GM10248 (cell line): ENCODE data around the gene ASB2.

Experiments
- CTCF ChIA-PET: fragments of 300-600 bp; sonication (Branson Sonifier 250); formaldehyde crosslinking; extraction: SDS; loops from one replicate; lab custom pipeline; 2021; ENCODE audit warnings: antibody characterized with exemption; lab: Yijun Ruan, JAX
- POLR2A ChIA-PET: fragments of 350-650 bp; sonication (Branson Sonifier 250); formaldehyde crosslinking; extraction: SDS; loops from one replicate; lab custom pipeline; 2020; ENCODE audit warnings: antibody characterized with exemption; lab: Yijun Ruan, JAX
- DNase-seq: peaks from one replicate; pipeline ENCODE4 v3.0.0; 2012; ENCODE audit errors: extremely low spot score
- TF ChIP-seq, protein P1 (sequence below): IDR thresholded peaks from 2 replicates; pipeline ENCODE4 v1.5.1; 2012; ENCODE audit warnings: mild to moderate bottlenecking, low read depth; ENCODE audit errors: extremely low read depth, missing control alignments, control extremely low read depth

The ASB2 gene

GRCh38 chr14:93957333-93957710, 19.0 kb downstream of the ASB2 start:
- POLR2A ChIA-PET = interaction anchor here (0.5 to 1.6 kb wide), 4 partner anchors 18 to 1182 kb away, joined by 3 to 6 read pairs (median 4); no protein-coding TSS in a partner anchor

GRCh38 chr14:93956514-93957332, 19.6 kb downstream of the ASB2 start:
- TF ChIP-seq, protein P1, sequence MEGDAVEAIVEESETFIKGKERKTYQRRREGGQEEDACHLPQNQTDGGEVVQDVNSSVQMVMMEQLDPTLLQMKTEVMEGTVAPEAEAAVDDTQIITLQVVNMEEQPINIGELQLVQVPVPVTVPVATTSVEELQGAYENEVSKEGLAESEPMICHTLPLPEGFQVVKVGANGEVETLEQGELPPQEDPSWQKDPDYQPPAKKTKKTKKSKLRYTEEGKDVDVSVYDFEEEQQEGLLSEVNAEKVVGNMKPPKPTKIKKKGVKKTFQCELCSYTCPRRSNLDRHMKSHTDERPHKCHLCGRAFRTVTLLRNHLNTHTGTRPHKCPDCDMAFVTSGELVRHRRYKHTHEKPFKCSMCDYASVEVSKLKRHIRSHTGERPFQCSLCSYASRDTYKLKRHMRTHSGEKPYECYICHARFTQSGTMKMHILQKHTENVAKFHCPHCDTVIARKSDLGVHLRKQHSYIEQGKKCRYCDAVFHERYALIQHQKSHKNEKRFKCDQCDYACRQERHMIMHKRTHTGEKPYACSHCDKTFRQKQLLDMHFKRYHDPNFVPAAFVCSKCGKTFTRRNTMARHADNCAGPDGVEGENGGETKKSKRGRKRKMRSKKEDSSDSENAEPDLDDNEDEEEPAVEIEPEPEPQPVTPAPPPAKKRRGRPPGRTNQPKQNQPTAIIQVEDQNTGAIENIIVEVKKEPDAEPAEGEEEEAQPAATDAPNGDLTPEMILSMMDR = no peak
- ChIA-PET POLR2A (interaction anchor here (0.9 to 1.2 kb wide), 3 partner anchors 17 to 43 kb away, joined by 3 read pairs; no protein-coding TSS in a partner anchor), CTCF (interaction anchor here (0.9 to 11.9 kb wide), 9 partner anchors 9 to 180 kb away, joined by 3 to 156 read pairs (median 5); partner anchors contain the start of gene CCDC197)
- peak; percentile 62 for DNase-seq

More at GRCh38 chr14:93957333-93957710, 19.0 kb downstream of the ASB2 start:
- TF ChIP-seq, protein P1 = no peak
- DNase-seq = no peak
- CTCF ChIA-PET = interaction anchor here (0.9 to 11.9 kb wide), 6 partner anchors 11 to 44 kb away, joined by 3 to 156 read pairs (median 6); partner anchors contain the start of gene CCDC197

- CTCF ChIA-PET = interaction anchor here (0.8 to 11.9 kb wide), 12 partner anchors 10 to 181 kb away, joined by 3 to 156 read pairs (median 5); partner anchors contain the start of gene CCDC197
- TF ChIP-seq, protein P1 = no peak
- no peak for DNase-seq
- POLR2A ChIA-PET = interaction anchor here (0.9 to 1.6 kb wide), 4 partner anchors 9 to 44 kb away, joined by 3 to 7 read pairs (median 3); no protein-coding TSS in a partner anchor
Observed at GRCh38 chr14:93955850-93956481, 20.4 kb downstream of the ASB2 start.

DNA sequence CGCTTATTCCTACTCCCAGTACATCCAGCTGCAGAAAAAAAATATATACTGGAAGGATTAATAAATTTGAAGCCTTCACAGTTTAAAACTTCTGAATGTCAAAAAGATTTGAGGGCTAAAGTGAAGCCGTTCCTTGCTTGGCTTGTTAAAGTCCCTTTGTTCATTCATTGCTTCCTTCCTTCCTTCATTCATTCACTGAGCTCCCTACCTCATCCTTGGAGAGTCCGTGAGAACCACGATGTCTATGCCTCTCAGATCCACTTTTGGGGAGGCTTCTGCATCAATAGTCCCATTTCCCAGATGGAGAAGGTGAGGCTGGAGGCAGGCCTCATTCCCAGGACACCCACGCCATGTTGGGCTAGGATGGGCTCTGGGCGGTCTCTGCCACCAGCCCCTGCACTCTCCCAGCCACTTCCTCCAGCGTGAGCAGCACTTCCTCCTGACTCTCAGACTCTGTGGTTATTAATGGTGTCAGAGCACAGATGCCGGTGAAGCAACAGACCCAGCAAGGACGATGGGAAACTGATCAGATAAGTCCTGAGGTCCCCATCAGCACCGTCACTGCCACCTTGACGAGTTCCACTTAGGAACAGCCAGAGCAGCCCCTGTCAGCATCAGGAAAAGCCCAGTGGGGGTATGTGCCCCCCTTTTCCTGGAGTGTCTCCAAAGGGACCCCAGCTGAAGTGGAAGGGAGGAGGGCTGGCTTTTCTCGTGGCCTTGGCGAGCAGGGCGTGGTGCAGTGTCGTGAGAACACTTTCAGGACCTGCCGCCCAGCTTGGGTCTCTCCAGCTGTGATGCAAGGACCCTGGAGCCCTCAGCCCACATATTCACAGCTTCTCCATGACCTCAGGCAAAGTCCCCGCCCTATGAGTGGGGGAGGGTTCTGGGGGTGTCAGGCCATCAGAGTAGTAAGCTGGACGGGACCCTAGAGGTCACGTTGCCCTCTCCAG, 21.2 kb downstream of the ASB2 start:
- TF ChIP-seq, protein P1 = no peak
- ChIA-PET CTCF (interaction anchor here (0.7 to 11.9 kb wide), 14 partner anchors 9 to 182 kb away, joined by 3 to 156 read pairs (median 5); partner anchors contain the start of gene CCDC197), POLR2A (interaction anchor here (0.6 to 1.6 kb wide), 4 partner anchors 8 to 23 kb away, joined by 3 to 7 read pairs (median 3); no protein-coding TSS in a partner anchor)
- peak; percentile 73 for DNase-seq

GRCh38 chr14:93954516-93954830, 21.9 kb downstream of the ASB2 start:
- no peak for DNase-seq
- ChIA-PET CTCF (interaction anchor here (0.8 to 11.9 kb wide), 6 partner anchors 8 to 57 kb away, joined by 3 to 156 read pairs (median 5); partner anchors contain the start of gene CCDC197), POLR2A (interaction anchor here (0.6 to 1.6 kb wide), 2 partner anchors 8 to 13 kb away, joined by 3 read pairs; no protein-coding TSS in a partner anchor)
- TF ChIP-seq, protein P1 = no peak
